GM21360 (cell line): ENCODE results near the gene PHF19.

Experiments
- ATAC-seq: cut with Tn5 transposase; IDR thresholded peaks from one replicate; pipeline ENCODE4 v1.9.1; 2021; ENCODE audit warnings: mild to moderate bottlenecking, moderate library complexity; ENCODE audit not compliant: unreplicated experiment

The PHF19 gene

GRCh38 chr9:120818595-120818994, 58.4 kb downstream of the PHF19 start:
- no peak for ATAC-seq

GRCh38 chr9:120815075-120815474, 61.9 kb downstream of the PHF19 start:
- no peak for ATAC-seq

- no peak for ATAC-seq
These were observed 68.1 kb downstream of the PHF19 start for GRCh38 chr9:120808931-120809330.

GRCh38 chr9:120807607-120808379, 69.2 kb downstream of the PHF19 start:
- no peak for ATAC-seq
